ENCODE measurements around the gene KCNQ1. TPM values are rescaled to one million over a fixed set of nuclear protein-coding genes. Genes with fewer than 3 reads are reported as not detected.
"Not testable (repeated sequence)": the region's sequence is repeated elsewhere in the genome, so short reads cannot be mapped to it uniquely, and the experiment has no call there.

The KCNQ1 gene
- total RNA-seq, 4 donors from 2014 or later = 0.89 to 2.2 (median 1.3) TPM

DNA sequence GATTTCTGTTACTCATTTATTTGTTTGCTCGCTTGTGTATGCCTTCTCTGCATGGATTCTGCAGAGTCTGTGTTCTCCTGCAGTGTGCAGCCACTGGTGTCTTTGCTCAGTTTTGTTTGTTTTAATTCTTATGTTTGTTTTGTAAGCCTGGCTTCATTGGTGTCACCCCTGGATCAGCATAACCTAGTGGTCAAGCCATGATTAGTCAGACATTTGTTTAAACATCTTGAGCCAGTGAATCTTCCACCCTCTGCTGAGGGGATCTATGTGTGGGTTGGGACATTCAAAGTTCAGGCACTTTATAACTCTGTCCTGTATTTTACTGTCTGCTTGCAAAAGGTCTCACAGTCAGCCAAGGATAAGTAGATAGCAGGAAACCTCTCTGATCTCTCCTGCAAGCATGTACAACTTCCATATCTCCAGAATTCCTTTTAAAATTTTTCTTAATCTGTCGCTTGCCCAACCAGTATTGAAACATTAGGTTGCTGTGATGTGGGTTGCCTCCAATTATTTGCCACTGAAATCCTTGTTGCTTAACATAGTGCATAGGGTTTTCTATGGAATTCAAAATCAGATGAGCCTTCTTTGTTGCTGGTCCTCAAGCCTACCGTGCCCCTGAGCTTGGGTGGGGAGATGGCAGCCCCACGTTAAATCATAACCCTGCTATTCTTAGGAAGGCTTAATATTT is 168.2 kb downstream of the KCNQ1 start:
- no peak for DNase-seq (ENCODE audit: low spot score in 2 of 2)
- 83% methylated on average over 4 of the region's 4 CpGs for WGBS
- no peak overlapping the region for H3K27ac ChIP-seq

DNA sequence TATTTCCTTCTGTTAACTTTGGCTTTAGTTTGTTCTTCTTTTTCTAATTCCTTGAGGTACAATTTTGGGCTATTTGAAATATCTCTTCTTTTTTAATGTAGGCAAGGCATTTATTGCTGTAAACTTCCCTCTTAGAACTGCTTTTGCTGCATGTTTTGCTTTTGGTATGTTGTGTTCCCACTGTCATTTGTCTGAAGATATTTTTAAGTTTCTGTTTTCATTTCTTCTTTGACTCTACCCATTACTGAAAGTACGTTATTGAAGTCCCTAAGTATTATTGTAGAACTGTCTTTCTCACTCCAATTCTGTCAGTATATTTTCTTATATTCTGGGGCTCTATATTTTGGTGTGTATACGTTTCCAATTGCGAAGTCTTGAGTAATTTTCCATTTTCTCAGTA is 177.1 kb downstream of the KCNQ1 start:
- Histone ChIP-seq H3K4me1 (no peaks in the 10 kb centered on the region), H3K27ac (no peak overlapping the region), H3K9me3 (no peaks in the 10 kb centered on the region), H3K4me3 (no peak overlapping the region), H3K36me3 (no peaks in the 10 kb centered on the region), H3K27me3 (peaks cover 7% of the 10 kb centered on the region)
- DNase-seq (ENCODE audit: low spot score in 2 of 2) = no peak
- no peak for TF ChIP-seq EP300 (IDR thresholded peaks at IDR 0.05)
- TF ChIP-seq POLR2A (IDR thresholded peaks at IDR 0.05) = no peak
- no peak for TF ChIP-seq POLR2AphosphoS5 (IDR thresholded peaks at IDR 0.05)
- TF ChIP-seq, protein P1, sequence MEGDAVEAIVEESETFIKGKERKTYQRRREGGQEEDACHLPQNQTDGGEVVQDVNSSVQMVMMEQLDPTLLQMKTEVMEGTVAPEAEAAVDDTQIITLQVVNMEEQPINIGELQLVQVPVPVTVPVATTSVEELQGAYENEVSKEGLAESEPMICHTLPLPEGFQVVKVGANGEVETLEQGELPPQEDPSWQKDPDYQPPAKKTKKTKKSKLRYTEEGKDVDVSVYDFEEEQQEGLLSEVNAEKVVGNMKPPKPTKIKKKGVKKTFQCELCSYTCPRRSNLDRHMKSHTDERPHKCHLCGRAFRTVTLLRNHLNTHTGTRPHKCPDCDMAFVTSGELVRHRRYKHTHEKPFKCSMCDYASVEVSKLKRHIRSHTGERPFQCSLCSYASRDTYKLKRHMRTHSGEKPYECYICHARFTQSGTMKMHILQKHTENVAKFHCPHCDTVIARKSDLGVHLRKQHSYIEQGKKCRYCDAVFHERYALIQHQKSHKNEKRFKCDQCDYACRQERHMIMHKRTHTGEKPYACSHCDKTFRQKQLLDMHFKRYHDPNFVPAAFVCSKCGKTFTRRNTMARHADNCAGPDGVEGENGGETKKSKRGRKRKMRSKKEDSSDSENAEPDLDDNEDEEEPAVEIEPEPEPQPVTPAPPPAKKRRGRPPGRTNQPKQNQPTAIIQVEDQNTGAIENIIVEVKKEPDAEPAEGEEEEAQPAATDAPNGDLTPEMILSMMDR (IDR thresholded peaks at IDR 0.05) = no peak
- 28% methylated on average over 3 of the region's 3 CpGs for WGBS

More for the DNA sequence above, 168.2 kb downstream of the KCNQ1 start:
- TF ChIP-seq POLR2A (IDR thresholded peaks at IDR 0.05) (no peak), EP300 (IDR thresholded peaks at IDR 0.05) (no peak), POLR2AphosphoS5 (IDR thresholded peaks at IDR 0.05) (no peak)
- TF ChIP-seq, protein P1 (IDR thresholded peaks at IDR 0.05) = no peak
- Histone ChIP-seq H3K36me3 (no peaks in the 10 kb centered on the region), H3K4me3 (no peak overlapping the region), H3K9me3 (peaks cover 4% of the 10 kb centered on the region), H3K27me3 (no peaks in the 10 kb centered on the region), H3K4me1 (no peaks in the 10 kb centered on the region)

DNA sequence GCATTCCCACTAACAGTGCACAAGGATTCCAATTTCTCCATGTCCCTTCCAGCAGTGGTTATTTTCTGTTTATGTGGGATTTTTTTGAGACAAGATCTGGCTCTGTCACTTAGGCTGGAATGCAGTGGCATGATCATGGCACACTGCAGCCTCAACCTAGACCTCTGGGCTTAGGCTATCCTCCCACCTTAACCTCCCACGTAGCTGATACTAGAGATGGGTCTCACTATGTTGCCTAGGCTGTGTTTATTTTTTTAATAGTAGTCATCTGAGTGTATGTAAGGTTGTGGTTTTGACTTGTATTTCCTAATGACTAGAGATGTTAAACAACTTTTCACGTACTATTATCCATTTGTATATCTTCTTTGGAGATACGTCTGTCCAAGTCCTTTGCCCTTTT is 180.4 kb downstream of the KCNQ1 start:
- peaks cover 7% of the 10 kb centered on the region for H3K27me3 ChIP-seq
- 59% methylated on average over 3 of the region's 3 CpGs for WGBS
- no peak for DNase-seq (ENCODE audit: low spot score in 2 of 2)
- H3K36me3 ChIP-seq = no peaks in the 10 kb centered on the region
- H3K4me3 ChIP-seq = no peak overlapping the region
- H3K4me1 ChIP-seq = no peaks in the 10 kb centered on the region
- no peak overlapping the region for H3K27ac ChIP-seq
- peaks cover 8% of the 10 kb centered on the region for H3K9me3 ChIP-seq
- TF ChIP-seq EP300 (IDR thresholded peaks at IDR 0.05) = no peak
- no peak for TF ChIP-seq POLR2AphosphoS5 (IDR thresholded peaks at IDR 0.05)
- TF ChIP-seq, protein P1 (IDR thresholded peaks at IDR 0.05) = no peak
- TF ChIP-seq POLR2A (IDR thresholded peaks at IDR 0.05) = no peak

DNA sequence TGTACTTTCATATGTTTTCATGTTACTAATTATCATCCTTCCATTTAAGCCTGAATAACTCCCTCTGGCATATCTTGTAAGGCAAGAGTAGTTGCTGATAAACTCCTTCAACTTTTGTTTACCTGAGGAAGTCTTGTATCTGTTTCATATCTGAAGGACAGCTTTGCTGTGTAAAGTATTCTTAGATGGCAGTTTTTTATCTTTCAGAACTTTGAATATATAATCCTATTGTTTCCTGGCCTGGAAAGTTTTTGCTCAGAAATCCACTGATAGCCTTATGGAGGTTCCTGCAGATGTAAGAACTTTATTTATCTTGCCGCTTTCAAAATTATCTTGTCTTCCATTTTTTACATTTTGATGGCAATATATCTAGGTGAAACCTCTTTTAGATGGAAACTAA is 185.9 kb downstream of the KCNQ1 start:
- Histone ChIP-seq H3K36me3 (no peaks in the 10 kb centered on the region), H3K4me3 (no peak overlapping the region), H3K9me3 (peaks cover 30% of the 10 kb centered on the region), H3K27me3 (peaks cover 5% of the 10 kb centered on the region), H3K27ac (no peak overlapping the region), H3K4me1 (no peaks in the 10 kb centered on the region)
- no peak for DNase-seq (ENCODE audit: low spot score in 2 of 2)
- TF ChIP-seq POLR2AphosphoS5 (IDR thresholded peaks at IDR 0.05) (no peak), POLR2A (IDR thresholded peaks at IDR 0.05) (no peak), EP300 (IDR thresholded peaks at IDR 0.05) (no peak)
- TF ChIP-seq, protein P1 (IDR thresholded peaks at IDR 0.05) = no peak
- 97% methylated on average over 1 of the region's 1 CpG for WGBS

DNA sequence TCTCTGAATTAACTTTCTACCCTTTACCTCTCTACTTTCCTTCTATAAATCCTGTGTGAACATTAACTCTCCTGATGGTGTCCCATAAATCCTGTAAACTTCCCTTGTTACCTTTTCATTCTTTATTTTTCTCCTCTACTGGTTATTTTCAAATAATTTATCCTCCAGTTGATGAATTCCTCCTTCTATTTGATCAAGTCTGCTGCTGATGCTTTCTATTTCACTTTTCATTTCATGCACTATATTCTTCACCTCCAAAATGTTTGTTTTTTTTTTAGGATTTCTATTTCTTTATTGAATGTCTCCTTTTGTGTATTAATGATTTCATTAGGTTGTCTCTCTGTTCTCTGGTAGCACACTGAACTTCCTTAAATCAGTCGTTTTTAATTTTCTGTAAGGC is 186.4 kb downstream of the KCNQ1 start:
- H3K27ac ChIP-seq = no peak overlapping the region
- DNase-seq (ENCODE audit: low spot score in 2 of 2) = no peak
- 67% methylated on average over 1 of the region's 1 CpG for WGBS
- TF ChIP-seq, protein P1 (IDR thresholded peaks at IDR 0.05) = no peak
- TF ChIP-seq POLR2A (IDR thresholded peaks at IDR 0.05) = no peak
- peaks cover under 1% of the 10 kb centered on the region for H3K27me3 ChIP-seq
- no peaks in the 10 kb centered on the region for H3K4me1 ChIP-seq
- peaks cover 30% of the 10 kb centered on the region for H3K9me3 ChIP-seq
- H3K4me3 ChIP-seq = no peak overlapping the region
- H3K36me3 ChIP-seq = no peaks in the 10 kb centered on the region

DNA sequence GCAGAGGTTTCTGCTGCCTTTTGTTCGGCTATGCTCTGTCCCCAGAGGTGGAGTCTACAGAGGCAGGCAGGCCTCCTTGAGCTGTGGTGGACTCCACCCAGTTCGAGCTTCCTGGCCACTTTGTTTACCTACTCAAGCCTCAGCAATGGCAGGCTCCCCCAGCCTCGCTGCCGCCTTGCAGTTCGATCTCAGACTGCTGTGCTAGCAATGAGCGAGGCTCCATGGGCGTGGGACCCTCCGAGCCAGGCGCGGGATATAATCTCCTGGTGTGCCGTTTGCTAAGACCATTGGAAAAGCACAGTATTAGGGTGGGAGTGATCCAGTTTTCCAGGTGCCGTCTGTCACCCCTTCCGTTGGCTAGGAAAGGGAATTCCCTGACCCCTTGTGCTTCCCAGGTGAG is 195.0 kb downstream of the KCNQ1 start:
- WGBS = 98% methylated on average over 13 of the region's 13 CpGs
- not testable (repeated sequence) for DNase-seq (ENCODE audit: low spot score in 2 of 2); H3K4me1 ChIP-seq; H3K4me3 ChIP-seq; H3K27ac ChIP-seq; H3K36me3 ChIP-seq; H3K27me3 ChIP-seq
- H3K9me3 ChIP-seq = peaks cover 18% of the 10 kb centered on the region
